Psoas muscle (tissue), 8 donors: ENCODE measurements around the gene SPON1. TPM values are rescaled to one million over a fixed set of nuclear protein-coding genes. Genes with fewer than 3 reads are reported as not detected.
"Not testable (repeated sequence)": the region's sequence is repeated elsewhere in the genome, so short reads cannot be mapped to it uniquely, and the experiment has no call there.

ENCODE experiments used
- ATAC-seq, 4 donors: fragments of 200-7000 bp; cut with Tn5 transposase; one replicate each; pipeline ENCODE4 v1.9.1; 2020; ENCODE audit warnings: moderate library complexity in 3 of 4, mild to moderate bottlenecking in 2 of 4
- DNase-seq, 2 donors: peaks; one replicate each; pipeline ENCODE4 v3.0.0-alpha.2; 2020
- H3K27ac ChIP-seq: fragments of 200-600 bp; one replicate; pipeline ENCODE4 v1.8.0; 2022
- H3K27me3 ChIP-seq, 3 donors: fragments of 200-600 bp in 1 of 3; one replicate each; pipeline versions ENCODE4 v1.6.1 to v1.8.0; 2013 to 2022; ENCODE audit warnings: low read length in 2 of 3, mild to moderate bottlenecking in 2 of 3, moderate library complexity in 1 of 3; ENCODE audit not compliant: insufficient read depth in 3 of 3
- H3K36me3 ChIP-seq, 2 donors: fragments of 200-600 bp in 1 of 2; one replicate each; pipeline versions ENCODE4 v1.6.1 to v1.8.0; 2013 to 2022; ENCODE audit warnings: low read depth in 1 of 2, mild to moderate bottlenecking in 1 of 2, moderate library complexity in 1 of 2; ENCODE audit not compliant: insufficient read depth in 1 of 2
- H3K4me1 ChIP-seq: fragments of 200-600 bp; one replicate; pipeline ENCODE4 v1.8.0; 2022
- H3K4me3 ChIP-seq: fragments of 200-600 bp; one replicate; pipeline ENCODE4 v1.8.0; 2022; ENCODE audit warnings: mild to moderate bottlenecking
- H3K9me3 ChIP-seq: fragments of 200-600 bp; one replicate; pipeline ENCODE4 v1.8.0; 2022
- WGBS, 3 donors: extraction: QIAGEN DNeasy Blood & Tissue Kit; methylation state at CpG; one replicate each; pipeline versions ENCODE4 v1.1.6 to v1.1.7; 2013; 5-methylcytosine and 5-hydroxymethylcytosine counted together
- intact Hi-C, 2 donors: fragments of 100-400 bp; cut with DNase I; formaldehyde crosslinking; loops; one replicate each; pipeline versions ENCODE4 v1.11.0 to v1.14.2; 2022
- polyA plus RNA-seq, 3 donors: library from polyadenylated mRNA; stranded (reverse); fragments of 200-250 nt; gene quantifications; one replicate each; pipeline ENCODE4 v1.2.3, GENCODE V29; 2013
- total RNA-seq, 4 donors: library from RNA; stranded (reverse); fragmentation: NEBNext Ultra II Directional in 2 of 4; extraction: Animal tissue kit (Norgen Biotek cat#: 25700) in 2 of 4; gene quantifications; one replicate each; pipeline versions ENCODE4 v1.2.1 to v1.2.4, GENCODE V29; 2021 to 2023
- TF ChIP-seq, protein P1 (sequence below): fragments of 200-600 bp; IDR thresholded peaks from one replicate; pipeline ENCODE4 v1.8.0; 2022; ENCODE audit warnings: antibody characterized with exemption
- donor health status: healthy with polysubstance abuse.
- donor health status: DM: no; HTN: no; CAD: no; lungs with moderate emphysema.
- donor health status: Bipolar disorder and iron deficiency.
- donor health status: healthy.
- donor health status: DM: yes; HTN: yes; CAD: no.
- donor health status: DM: no; HTN: no; CAD: no.
- donor health status: DM: no; HTN: no; CAD: no.
- donor health status: DM: yes; HTN: yes; CAD: no.

Gene SPON1
- total and polyA plus RNA-seq, 7 donors: 0.24 to 1.6 (median 1.2) TPM

DNA sequence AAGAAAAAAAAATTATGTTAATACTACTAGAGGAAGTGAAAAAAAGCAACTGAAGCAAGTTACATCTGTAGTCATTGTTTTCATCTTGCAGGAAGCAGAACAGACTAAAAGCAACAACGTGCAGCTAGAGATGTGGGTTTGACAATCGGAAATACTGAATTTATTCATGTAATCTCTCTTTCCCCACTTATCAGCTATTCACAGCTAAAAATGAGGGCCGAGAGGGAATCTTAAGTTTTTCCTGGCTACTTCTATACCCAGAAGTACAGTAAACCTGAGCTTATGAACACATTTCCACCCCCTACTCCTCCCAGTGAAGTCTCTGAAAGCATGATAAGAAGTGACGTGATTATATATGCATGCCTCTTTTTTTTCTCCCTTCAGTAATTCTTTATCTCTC, 116.5 kb downstream of the SPON1 start:
- Histone ChIP-seq H3K9me3 (no peaks in the 10 kb centered on the region), H3K36me3 (no peaks in the 10 kb centered on the region), H3K27me3 (no peaks in the 10 kb centered on the region), H3K27ac (no peak overlapping the region), H3K4me1 (no peaks in the 10 kb centered on the region), H3K4me3 (no peak overlapping the region)
- WGBS, 3 donors: 59 to 75% (median 69%) methylated on average over 4 of the region's 4 CpGs
- no peak for ATAC-seq
- intact Hi-C loops: no loop called here
- TF ChIP-seq, protein P1, sequence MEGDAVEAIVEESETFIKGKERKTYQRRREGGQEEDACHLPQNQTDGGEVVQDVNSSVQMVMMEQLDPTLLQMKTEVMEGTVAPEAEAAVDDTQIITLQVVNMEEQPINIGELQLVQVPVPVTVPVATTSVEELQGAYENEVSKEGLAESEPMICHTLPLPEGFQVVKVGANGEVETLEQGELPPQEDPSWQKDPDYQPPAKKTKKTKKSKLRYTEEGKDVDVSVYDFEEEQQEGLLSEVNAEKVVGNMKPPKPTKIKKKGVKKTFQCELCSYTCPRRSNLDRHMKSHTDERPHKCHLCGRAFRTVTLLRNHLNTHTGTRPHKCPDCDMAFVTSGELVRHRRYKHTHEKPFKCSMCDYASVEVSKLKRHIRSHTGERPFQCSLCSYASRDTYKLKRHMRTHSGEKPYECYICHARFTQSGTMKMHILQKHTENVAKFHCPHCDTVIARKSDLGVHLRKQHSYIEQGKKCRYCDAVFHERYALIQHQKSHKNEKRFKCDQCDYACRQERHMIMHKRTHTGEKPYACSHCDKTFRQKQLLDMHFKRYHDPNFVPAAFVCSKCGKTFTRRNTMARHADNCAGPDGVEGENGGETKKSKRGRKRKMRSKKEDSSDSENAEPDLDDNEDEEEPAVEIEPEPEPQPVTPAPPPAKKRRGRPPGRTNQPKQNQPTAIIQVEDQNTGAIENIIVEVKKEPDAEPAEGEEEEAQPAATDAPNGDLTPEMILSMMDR: no peak
- DNase-seq: no peak

GRCh38 chr11:14079797-14080196, 117.3 kb downstream of the SPON1 start:
- no peaks in the 10 kb centered on the region for H3K4me1 ChIP-seq
- ATAC-seq (no peak), DNase-seq (no peak)
- no peaks in the 10 kb centered on the region for H3K9me3 ChIP-seq
- H3K27me3 ChIP-seq: no peaks in the 10 kb centered on the region
- no peaks in the 10 kb centered on the region for H3K36me3 ChIP-seq
- intact Hi-C loops: no loop called here
- no peak overlapping the region for H3K4me3 ChIP-seq
- no peak overlapping the region for H3K27ac ChIP-seq
- 48 to 59% (median 50%) methylated on average over 4 of the region's 4 CpGs for WGBS, 3 donors
- TF ChIP-seq, protein P1: no peak

- no peak for DNase-seq
- H3K4me3 ChIP-seq: no peak overlapping the region
- intact Hi-C loops: no loop called here
- H3K4me1 ChIP-seq: no peaks in the 10 kb centered on the region
- no peaks in the 10 kb centered on the region for H3K9me3 ChIP-seq
- no peaks in the 10 kb centered on the region for H3K36me3 ChIP-seq
- H3K27ac ChIP-seq: no peak overlapping the region
- no peaks in the 10 kb centered on the region for H3K27me3 ChIP-seq
- 46 to 56% (median 53%) methylated on average over 6 of the region's 6 CpGs for WGBS, 3 donors
- ATAC-seq: peak in 1 of 4 donors; percentile 54
- TF ChIP-seq, protein P1: no peak
Observed at GRCh38 chr11:14081581-14082231, 119.2 kb downstream of the SPON1 start.

- TF ChIP-seq, protein P1: no peak
- Histone ChIP-seq H3K9me3 (no peaks in the 10 kb centered on the region), H3K27ac (no peak overlapping the region), H3K4me3 (no peak overlapping the region), H3K4me1 (no peaks in the 10 kb centered on the region), H3K27me3 (no peaks in the 10 kb centered on the region), H3K36me3 (no peaks in the 10 kb centered on the region)
- 42 to 59% (median 58%) methylated on average over 5 of the region's 5 CpGs for WGBS, 3 donors
- DNase-seq (no peak), ATAC-seq (peak in 1 of 4 donors; percentile 46)
- intact Hi-C loops: no loop called here
Observed at GRCh38 chr11:14082338-14082737, 119.8 kb downstream of the SPON1 start.

- ATAC-seq, intact Hi-C loops, H3K27me3 ChIP-seq, H3K4me1 ChIP-seq, H3K27ac ChIP-seq, H3K4me3 ChIP-seq, H3K9me3 ChIP-seq, DNase-seq, H3K36me3 ChIP-seq: not testable (repeated sequence)
- 92 to 96% (median 96%) methylated on average over 2 of the region's 2 CpGs for WGBS, 3 donors
Observed at GRCh38 chr11:14088861-14089260, 126.3 kb downstream of the SPON1 start.
